Gastrocnemius medialis (tissue), 4 donors: Measurements from ENCODE around the gene VPS52.

Experiments used
- CTCF ChIP-seq, 5 experiments: fragments of 450-650 bp in 3 of 5; fragments of 200-600 bp in 2 of 5; sonication (generic) in 2 of 5; IDR thresholded peaks in 4 of 5; conservative IDR thresholded peaks in 1 of 5; 1 replicate in 4 of 5; 2 replicates in 1 of 5; pipeline ENCODE4 v1.5.1; 2016 to 2019; ENCODE audit warnings: antibody characterized with exemption in 5 of 5, mild to moderate bottlenecking in 3 of 5, moderate library complexity in 3 of 5
- POLR2A ChIP-seq, 2 donors: fragments of 450-650 bp; IDR thresholded peaks; one replicate each; pipeline ENCODE4 v1.6.1; 2017; ENCODE audit warnings: antibody characterized with exemption in 2 of 2, mild to moderate bottlenecking in 2 of 2, moderate library complexity in 2 of 2

GRCh38 chr6:33278810-33279209 is 7.1 kb upstream of the VPS52 start:
- TF ChIP-seq CTCF (IDR thresholded peaks at IDR 0.05 in 4 of 5, conservative IDR thresholded peaks at IDR 0.05 in 1 of 5): no peak
- no peak for TF ChIP-seq POLR2A (IDR thresholded peaks at IDR 0.05)
